Amygdala (tissue), 56 donors: ENCODE measurements around the gene TNFSF13B.
"Not testable (repeated sequence)": the region's sequence is repeated elsewhere in the genome, so short reads cannot be mapped to it uniquely, and the experiment has no call there.

Source experiments
- DNase-seq, 56 donors: peaks; one replicate each; lab custom pipeline; 2025; lab: John Stamatoyannopoulos, UW

Gene TNFSF13B

GRCh38 chr13:108269601-108270328 is at the start of gene TNFSF13B:
TSS of gene TNFSF13B (plus strand) at chr13:108269718. CDS start at chr13:108269896, 178 bp downstream.
- DNase-seq = peak in 19 of 56 donors; percentile 1 to 32 (median 6)

DNA sequence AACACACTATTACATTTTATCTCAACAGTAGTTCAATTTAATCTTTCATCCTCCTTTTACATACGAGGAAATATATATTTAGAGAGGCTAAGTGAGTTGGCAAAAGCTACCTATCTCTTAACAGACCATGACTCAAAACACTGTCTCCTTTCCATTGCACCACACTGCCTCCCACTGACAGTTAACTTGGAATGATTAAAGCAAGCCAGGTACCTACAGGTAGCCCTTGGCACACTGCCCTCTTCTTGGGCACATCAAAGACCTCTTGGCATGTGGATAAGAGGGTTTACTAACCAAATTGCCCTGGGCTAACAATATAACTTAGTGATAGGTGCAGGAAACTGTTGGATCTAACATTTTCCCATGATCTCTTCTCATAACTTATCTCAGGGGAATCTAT is 49.5 kb upstream of the TNFSF13B start:
- DNase-seq = no peak

- DNase-seq = no peak
Observed at GRCh38 chr13:108223687-108224503, 45.6 kb upstream of the TNFSF13B start.

- no peak for DNase-seq
Observed at GRCh38 chr13:108225440-108225839, 44.1 kb upstream of the TNFSF13B start.

GRCh38 chr13:108226184-108226583 is 43.3 kb upstream of the TNFSF13B start:
- no peak for DNase-seq

DNA sequence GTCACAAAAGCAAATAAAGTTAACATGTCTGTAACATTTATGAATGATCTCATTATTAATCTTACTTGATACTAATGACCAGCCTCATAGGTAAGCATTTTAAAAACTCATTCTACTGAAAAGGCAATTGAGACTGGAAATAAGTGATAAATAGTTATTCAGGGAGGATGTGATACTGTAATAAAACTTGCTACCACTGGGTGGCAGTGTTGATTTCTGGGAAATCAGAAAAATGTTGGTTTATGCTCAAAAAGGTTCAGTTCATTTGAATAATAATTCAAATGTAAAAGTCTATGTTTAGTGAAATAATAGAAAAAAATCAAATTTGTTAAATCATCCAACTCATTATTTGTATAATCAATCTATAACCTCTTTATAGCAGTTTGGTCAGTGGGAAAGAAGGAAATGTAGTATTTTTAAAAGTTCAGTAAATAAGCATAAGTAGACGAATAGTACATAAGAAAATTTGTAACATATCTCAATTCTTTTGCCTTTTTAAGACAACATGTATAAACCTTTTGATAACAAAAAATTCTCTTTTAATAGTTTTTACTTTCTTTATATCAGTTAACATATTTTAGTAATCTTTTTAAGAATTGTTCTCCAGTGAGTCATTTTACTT is 41.8 kb upstream of the TNFSF13B start:
- DNase-seq = peak in 3 of 56 donors; percentile 7 to 41 (median 19)

DNA sequence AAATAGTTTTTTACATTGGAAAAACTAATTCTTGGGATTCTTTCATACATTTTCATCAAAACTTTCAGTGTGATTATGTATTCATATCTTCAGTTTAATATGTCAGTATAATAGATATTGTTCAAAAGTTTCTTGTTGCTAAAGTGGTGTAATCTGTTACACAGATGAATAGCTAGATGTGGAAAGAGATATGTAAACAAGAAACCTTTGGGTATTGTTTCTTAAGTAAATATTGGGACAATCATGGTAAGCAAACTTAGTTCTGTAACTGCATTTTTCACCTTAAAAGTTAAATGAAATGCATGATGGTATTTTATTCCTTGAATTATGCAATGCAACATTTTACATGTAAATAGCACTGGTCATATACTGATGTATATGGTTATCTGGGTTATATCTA is 39.1 kb upstream of the TNFSF13B start:
- DNase-seq = no peak

DNA sequence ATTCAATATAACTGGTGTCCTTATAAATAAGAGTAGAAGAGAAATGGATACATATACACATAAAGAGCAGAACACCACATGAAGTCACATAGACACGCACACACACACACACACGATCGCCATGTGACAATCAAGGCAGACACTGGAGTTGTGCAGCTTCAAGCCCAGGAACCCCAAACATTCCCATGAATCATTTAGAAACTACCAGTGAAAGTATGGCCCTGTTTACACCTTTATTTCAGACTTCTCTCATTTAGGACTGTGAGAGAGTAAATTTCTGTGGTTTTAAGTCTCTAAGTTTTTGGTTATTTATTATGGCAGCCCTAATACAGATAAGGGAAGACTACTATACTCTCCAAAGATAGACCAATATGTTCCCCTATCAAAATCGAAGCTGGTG is 20.4 kb upstream of the TNFSF13B start:
- DNase-seq = no peak

- no peak for DNase-seq
Observed at GRCh38 chr13:108257248-108257647, 12.3 kb upstream of the TNFSF13B start.

DNA sequence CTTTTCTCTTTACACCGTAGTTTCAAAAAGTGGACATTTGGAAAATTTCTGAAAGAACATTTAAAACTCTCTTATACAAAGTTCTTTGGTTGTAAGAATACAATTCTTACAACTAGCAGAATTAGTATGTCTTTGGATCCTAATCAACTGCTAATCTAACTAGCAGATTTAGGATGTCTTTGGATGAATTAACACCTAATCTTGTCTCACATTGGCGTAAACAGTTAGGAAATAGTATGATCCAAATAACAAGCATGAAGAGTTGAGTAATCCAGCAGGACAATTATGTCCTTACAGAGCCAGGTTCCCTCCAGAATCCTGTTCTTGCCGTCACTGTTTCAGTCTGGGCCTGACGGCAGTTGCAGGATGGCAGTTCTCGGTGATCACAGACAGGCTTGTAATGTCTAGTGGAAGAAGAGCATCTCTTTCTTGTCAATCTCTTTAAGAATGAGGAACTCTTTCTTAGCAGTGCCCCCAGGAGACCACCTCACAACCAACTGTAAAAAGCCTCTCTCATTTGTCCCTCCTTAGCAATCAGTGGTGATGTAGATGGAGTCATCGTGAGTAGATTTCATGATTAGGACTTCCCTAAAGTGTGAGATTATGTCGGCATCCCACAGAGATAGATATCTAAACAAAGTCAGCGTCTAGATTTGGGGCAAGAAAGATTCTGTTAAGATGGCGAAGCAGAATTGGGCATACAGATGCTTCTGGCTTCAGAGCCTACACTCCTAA is 5.7 kb upstream of the TNFSF13B start:
- DNase-seq = no peak

GRCh38 chr13:108266321-108266990 is 3.1 kb upstream of the TNFSF13B start:
- DNase-seq = no peak

- no peak for DNase-seq
Observed at GRCh38 chr13:108267347-108267746, 2.2 kb upstream of the TNFSF13B start.

DNA sequence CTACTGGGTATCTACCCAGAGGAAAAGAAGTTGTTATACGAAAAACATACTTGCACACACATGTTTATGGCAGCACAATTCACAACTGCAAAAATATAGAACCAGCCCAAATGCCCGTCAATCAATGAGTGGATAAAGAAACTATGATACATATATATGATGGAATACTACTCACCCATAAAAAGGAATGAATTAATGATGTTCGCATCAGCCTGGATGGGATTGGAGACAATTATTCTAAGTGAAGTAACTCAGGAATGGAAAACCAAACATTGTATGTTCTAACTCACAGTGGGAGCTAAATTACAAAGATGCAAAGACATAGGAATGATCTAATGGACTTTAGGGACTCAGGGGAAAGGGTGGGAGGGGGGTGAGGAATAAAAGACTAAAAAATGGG is 1.7 kb upstream of the TNFSF13B start:
- not testable (repeated sequence) for DNase-seq

- no peak for DNase-seq
Observed at GRCh38 chr13:108268466-108269112, 929 bp upstream of the TNFSF13B start.

DNA sequence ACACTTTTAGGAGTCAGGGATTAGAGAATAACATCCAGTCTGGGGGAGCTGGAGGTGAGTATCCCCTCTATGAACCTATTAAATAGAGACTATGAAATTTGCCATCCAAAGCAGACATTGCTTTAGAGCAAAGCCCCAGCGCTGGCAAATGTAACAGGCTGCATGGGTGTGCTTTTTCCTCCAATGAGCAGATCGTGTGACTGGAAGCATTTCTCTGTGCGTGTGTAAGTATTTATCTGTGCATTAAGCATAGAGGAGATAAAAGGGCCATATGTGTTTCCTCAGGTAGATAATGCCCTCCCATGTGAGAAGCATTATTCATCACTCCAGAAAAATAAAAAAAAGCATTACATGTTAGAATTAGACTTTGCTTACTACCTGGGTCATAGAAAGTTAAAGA is 924 bp downstream of the TNFSF13B start:
- no peak for DNase-seq

DNA sequence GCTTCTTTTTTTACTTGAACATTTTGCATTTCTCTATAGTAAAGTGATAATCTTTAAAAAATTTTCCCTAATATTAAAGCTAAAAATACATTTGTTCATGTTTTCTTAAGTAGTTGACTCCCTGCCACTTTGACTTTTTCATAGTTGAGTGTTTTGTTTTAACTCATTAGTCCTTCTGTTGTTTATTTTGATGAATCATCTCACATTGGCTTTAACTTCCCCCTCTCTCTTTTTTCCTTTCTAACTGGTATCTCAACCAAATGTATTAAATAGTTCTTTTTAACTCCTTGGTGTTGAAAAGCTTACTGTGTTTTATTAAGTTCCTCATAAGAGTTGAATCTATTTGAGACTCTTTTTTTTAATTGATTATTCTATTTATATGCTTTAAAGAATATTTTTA is 2.8 kb downstream of the TNFSF13B start:
- DNase-seq = no peak

GRCh38 chr13:108273429-108274118 is 4.1 kb downstream of the TNFSF13B start:
- DNase-seq = no peak

DNA sequence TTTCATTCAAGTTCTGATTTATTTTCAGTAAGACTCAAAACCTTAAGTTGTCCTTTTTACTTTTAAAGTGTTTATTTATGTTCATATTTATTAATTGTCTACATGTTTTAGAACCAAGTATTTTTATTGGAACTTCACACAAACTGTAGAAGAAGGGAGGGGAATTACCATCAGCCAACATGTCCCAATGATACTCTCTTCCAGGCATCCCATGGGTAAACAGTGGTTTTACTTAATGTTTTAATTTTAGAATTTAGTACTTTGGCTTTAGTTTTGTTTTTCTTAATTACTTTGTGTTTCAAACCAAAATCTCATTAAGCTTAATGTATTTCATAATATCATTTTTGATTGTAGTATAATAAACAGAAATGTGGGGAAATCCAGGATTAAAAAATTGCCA is 5.2 kb downstream of the TNFSF13B start:
- no peak for DNase-seq

DNA sequence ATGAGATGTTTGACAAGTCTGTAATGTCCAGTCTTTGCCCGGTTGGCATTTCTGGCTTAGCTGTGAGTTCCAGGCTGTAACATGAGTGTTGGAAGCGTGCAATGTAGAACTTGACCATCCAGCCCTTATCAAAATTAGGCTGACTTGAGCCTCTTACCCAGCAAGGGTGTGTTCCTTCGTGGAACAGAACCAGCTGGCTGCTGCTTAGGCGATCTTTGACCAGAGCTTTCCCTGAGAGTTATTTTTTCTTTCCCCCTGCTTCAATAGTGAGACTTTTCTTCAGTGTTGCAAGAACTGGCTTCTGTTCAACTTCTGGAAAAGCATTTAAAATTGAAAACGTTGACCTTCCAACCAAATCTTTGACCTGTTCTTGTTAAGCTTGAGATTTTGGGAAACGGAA is 6.5 kb downstream of the TNFSF13B start:
- no peak for DNase-seq
